GM23248 (cell line): ENCODE measurements around the gene COQ8B. TPM values are rescaled to one million over a fixed set of nuclear protein-coding genes. Genes with fewer than 3 reads are reported as not detected.
"Not testable (repeated sequence)": the region's sequence is repeated elsewhere in the genome, so short reads cannot be mapped to it uniquely, and the experiment has no call there.

Experiments used
- DNase-seq: peaks from one replicate; pipeline ENCODE4 v3.0.0-alpha.2; 2015
- H2AFZ ChIP-seq: fragments of 200-600 bp; sonication (generic); 2 replicates; pipeline ENCODE4 v1.6.1; 2016; ENCODE audit warnings: antibody characterized with exemption
- H3F3A ChIP-seq: fragments of 200-600 bp; sonication (generic); 2 replicates; pipeline ENCODE4 v1.6.1; 2016; ENCODE audit warnings: mild to moderate bottlenecking, antibody characterized with exemption, mixed run types; ENCODE audit not compliant: insufficient read depth
- H3K27ac ChIP-seq: fragments of 200-600 bp; sonication (generic); 2 replicates; pipeline ENCODE4 v1.5.1; 2016; ENCODE audit warnings: mild to moderate bottlenecking
- H3K27me3 ChIP-seq: fragments of 200-600 bp; sonication (generic); replicated peaks from 2 replicates; pipeline ENCODE4 v1.6.1; 2016; ENCODE audit warnings: mild to moderate bottlenecking; ENCODE audit not compliant: insufficient read depth
- H3K36me3 ChIP-seq: fragments of 200-600 bp; sonication (generic); 2 replicates; pipeline ENCODE4 v1.6.1; 2016; ENCODE audit warnings: low read depth, mild to moderate bottlenecking
- H3K4me1 ChIP-seq: fragments of 200-600 bp; sonication (generic); 2 replicates; pipeline ENCODE4 v1.6.1; 2016; ENCODE audit warnings: mild to moderate bottlenecking; ENCODE audit not compliant: insufficient read depth
- H3K4me2 ChIP-seq: fragments of 200-600 bp; sonication (generic); one replicate; pipeline ENCODE4 v1.6.1; 2016; ENCODE audit warnings: mild to moderate bottlenecking; ENCODE audit not compliant: unreplicated experiment
- H3K4me3 ChIP-seq: fragments of 200-600 bp; sonication (generic); 2 replicates; pipeline ENCODE4 v1.5.1; 2016; ENCODE audit warnings: mild to moderate bottlenecking
- H3K79me2 ChIP-seq: fragments of 200-600 bp; sonication (generic); 2 replicates; pipeline ENCODE4 v1.6.1; 2016; ENCODE audit warnings: mild to moderate bottlenecking; ENCODE audit not compliant: insufficient read depth
- H3K9ac ChIP-seq: fragments of 200-600 bp; sonication (generic); 2 replicates; pipeline ENCODE4 v1.6.1; 2016; ENCODE audit warnings: mild to moderate bottlenecking
- H3K9me2 ChIP-seq: fragments of 200-600 bp; sonication (generic); 2 replicates; pipeline ENCODE4 v1.6.1; 2016; ENCODE audit warnings: mixed run types, mild to moderate bottlenecking, moderate library complexity; ENCODE audit not compliant: insufficient read depth
- H3K9me3 ChIP-seq: fragments of 200-600 bp; sonication (generic); one replicate; pipeline ENCODE4 v1.6.1; 2017; ENCODE audit warnings: low read depth
- H4K20me1 ChIP-seq: fragments of 200-600 bp; sonication (generic); 2 replicates; pipeline ENCODE4 v1.6.0; 2016; ENCODE audit not compliant: insufficient read depth
- EZH2 ChIP-seq: fragments of 200-600 bp; sonication (generic); IDR thresholded peaks from 2 replicates; pipeline ENCODE4 v1.6.1; 2018; ENCODE audit warnings: antibody characterized with exemption, mild to moderate bottlenecking; ENCODE audit not compliant: insufficient read depth, poor library complexity, severe bottlenecking
- EZH2phosphoT487 ChIP-seq: fragments of 200-600 bp; sonication (generic); IDR thresholded peaks from 2 replicates; pipeline ENCODE4 v1.6.1; 2018; ENCODE audit warnings: antibody characterized with exemption, moderate library complexity, mild to moderate bottlenecking, low read depth; ENCODE audit not compliant: insufficient read depth
- WGBS, 2 experiments: methylation state at CpG; one replicate each; pipeline ENCODE4 v1.1.6; 2015 to 2017; ENCODE audit warnings: low lambda C conversion rate in 2 of 2, low coverage in 1 of 2; ENCODE audit errors: missing lambda C conversion rate in 2 of 2; 5-methylcytosine and 5-hydroxymethylcytosine counted together
- in situ Hi-C: fragments of 300-500 bp; cut with MboI; formaldehyde crosslinking; loops from 2 replicates; pipeline ENCODE4 v1.15.0; 2020
- polyA plus RNA-seq: library from polyadenylated mRNA; unstranded; fragments of >200 nt; fragmentation: Nextera tagmentation; extraction: Ambion mirVana; gene quantifications from 2 replicates; pipeline ENCODE4 v1.2.1, GENCODE V29; 2016
- total RNA-seq: library from RNA; depleted of rRNA; stranded (reverse); fragments of >200 nt; shearing (Covaris generic); gene quantifications from 2 replicates; pipeline ENCODE4 v1.2.3, GENCODE V29; 2014

The COQ8B gene
- total and polyA plus RNA-seq, 2 experiments from 2014 or later: 15.2 to 28.6 TPM

GRCh38 chr19:40737102-40737644, 20.5 kb upstream of the COQ8B start:
- Histone ChIP-seq H3K4me2 (no peak overlapping the region), H3F3A (peaks cover 31% of the 10 kb centered on the region), H3K36me3 (peaks cover 15% of the 10 kb centered on the region), H4K20me1 (no peaks in the 10 kb centered on the region), H2AFZ (no peak overlapping the region), H3K27me3 (no peaks in the 10 kb centered on the region), H3K27ac (no peak overlapping the region), H3K79me2 (no peaks in the 10 kb centered on the region), H3K9me2 (no peaks in the 10 kb centered on the region), H3K4me1 (peaks cover 16% of the 10 kb centered on the region), H3K4me3 (no peak overlapping the region), H3K9ac (no peak overlapping the region), H3K9me3 (no peaks in the 10 kb centered on the region)
- no peak for TF ChIP-seq EZH2phosphoT487
- TF ChIP-seq EZH2: no peak
- DNase-seq: no peak
- 55 to 59% methylated on average over 9 of the region's 9 CpGs for WGBS, 2 experiments
- in situ Hi-C loops: no loop called here

DNA sequence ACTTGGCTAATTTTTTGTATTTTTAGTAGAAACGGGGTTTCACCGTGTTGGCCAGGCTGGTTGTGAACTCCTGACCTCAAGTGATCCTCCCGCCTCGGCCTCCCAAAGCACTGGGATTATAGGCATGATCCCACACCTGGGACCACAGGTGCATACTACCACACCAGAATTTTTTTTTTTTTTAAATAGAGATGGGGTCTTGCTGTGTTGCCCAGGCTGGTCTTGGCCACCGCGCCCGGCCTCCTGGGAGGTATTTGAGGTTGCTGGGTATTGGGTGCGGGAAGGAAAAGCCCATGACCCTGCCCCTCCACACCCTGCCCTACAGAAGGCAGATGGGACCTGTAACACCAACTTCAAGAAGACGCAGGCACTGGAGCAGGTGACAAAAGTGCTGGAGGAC, 20.0 kb upstream of the COQ8B start:
- Histone ChIP-seq H4K20me1 (no peaks in the 10 kb centered on the region), H3F3A (peaks cover 31% of the 10 kb centered on the region), H3K9me3 (no peaks in the 10 kb centered on the region), H3K4me1 (peaks cover 16% of the 10 kb centered on the region), H3K4me2 (no peak overlapping the region), H2AFZ (no peak overlapping the region), H3K27me3 (no peaks in the 10 kb centered on the region), H3K79me2 (no peaks in the 10 kb centered on the region), H3K9me2 (no peaks in the 10 kb centered on the region), H3K9ac (no peak overlapping the region), H3K27ac (no peak overlapping the region), H3K36me3 (peaks cover 15% of the 10 kb centered on the region), H3K4me3 (no peak overlapping the region)
- WGBS, 2 experiments: 91 to 92% methylated on average over 9 of the region's 9 CpGs
- TF ChIP-seq EZH2phosphoT487 (no peak), EZH2 (no peak)
- in situ Hi-C loops: no loop called here
- no peak for DNase-seq

- Histone ChIP-seq H3F3A (peaks cover 20% of the 10 kb centered on the region), H3K9me2 (no peaks in the 10 kb centered on the region), H2AFZ (no peak overlapping the region), H3K4me3 (no peak overlapping the region), H3K9ac (no peak overlapping the region), H3K79me2 (no peaks in the 10 kb centered on the region), H3K4me2 (no peak overlapping the region), H4K20me1 (no peaks in the 10 kb centered on the region), H3K27ac (no peak overlapping the region), H3K4me1 (peaks cover 5% of the 10 kb centered on the region), H3K27me3 (no peaks in the 10 kb centered on the region), H3K9me3 (no peaks in the 10 kb centered on the region), H3K36me3 (peaks cover 25% of the 10 kb centered on the region)
- no peak for DNase-seq
- TF ChIP-seq EZH2 (no peak), EZH2phosphoT487 (no peak)
- in situ Hi-C loops: no loop called here
- WGBS, 2 experiments: 95% methylated on average over 11 of the region's 11 CpGs
Measured at GRCh38 chr19:40735013-40735771, 18.5 kb upstream of the COQ8B start.

- in situ Hi-C loops: no loop called here
- no peaks in the 10 kb centered on the region for H3K9me2 ChIP-seq
- 92 to 95% methylated on average over 13 of the region's 13 CpGs for WGBS, 2 experiments
- TF ChIP-seq EZH2phosphoT487 (no peak), EZH2 (no peak)
- no peaks in the 10 kb centered on the region for H3K9me3 ChIP-seq
- H3K4me2 ChIP-seq: no peak overlapping the region
- H3K9ac ChIP-seq: no peak overlapping the region
- no peaks in the 10 kb centered on the region for H3K79me2 ChIP-seq
- H3K27me3 ChIP-seq: no peaks in the 10 kb centered on the region
- no peak overlapping the region for H3K27ac ChIP-seq
- peaks cover 33% of the 10 kb centered on the region for H3K36me3 ChIP-seq
- no peak for DNase-seq
- no peaks in the 10 kb centered on the region for H4K20me1 ChIP-seq
- 0 out of 2 replicates have a peak, but pooled peaks cover 3% of the 10 kb centered on the region for H3F3A ChIP-seq
- H3K4me1 ChIP-seq: no peaks in the 10 kb centered on the region
- H3K4me3 ChIP-seq: no peak overlapping the region
- H2AFZ ChIP-seq: no peak overlapping the region
Measured at GRCh38 chr19:40733149-40733548, 16.5 kb upstream of the COQ8B start.

DNA sequence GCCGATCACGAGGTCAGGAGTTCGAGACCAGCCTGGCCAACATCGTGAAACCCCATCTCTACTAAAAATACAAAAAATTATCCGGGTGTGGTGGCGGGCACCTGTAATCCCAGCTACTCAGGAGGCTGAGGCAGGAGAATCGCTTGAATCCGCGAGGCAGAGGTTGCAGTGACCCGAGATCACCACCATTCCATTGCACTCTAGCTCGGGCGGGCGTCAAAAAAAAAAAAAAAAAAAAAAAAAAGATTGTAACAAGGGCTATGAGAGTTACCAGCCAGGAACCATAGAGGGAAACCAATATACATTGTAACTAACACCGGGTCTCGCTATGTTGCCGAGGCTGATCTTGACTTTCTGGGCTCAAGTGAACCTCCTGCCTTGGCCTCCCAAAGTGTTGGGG, 15.6 kb upstream of the COQ8B start:
- H2AFZ ChIP-seq, H3F3A ChIP-seq, H3K27ac ChIP-seq, H3K4me3 ChIP-seq, H3K9me2 ChIP-seq, DNase-seq, H3K4me2 ChIP-seq, H3K9me3 ChIP-seq, H3K4me1 ChIP-seq, in situ Hi-C loops, H4K20me1 ChIP-seq, H3K79me2 ChIP-seq, H3K9ac ChIP-seq, H3K27me3 ChIP-seq: not testable (repeated sequence)
- H3K36me3 ChIP-seq: peaks cover 40% of the 10 kb centered on the region
- WGBS, 2 experiments: 91 to 93% methylated on average over 16 of the region's 16 CpGs

- H2AFZ ChIP-seq, H3K9ac ChIP-seq, H3K9me3 ChIP-seq, H3K4me3 ChIP-seq, H3K27ac ChIP-seq, H4K20me1 ChIP-seq, in situ Hi-C loops, H3F3A ChIP-seq, H3K27me3 ChIP-seq, DNase-seq, H3K9me2 ChIP-seq, H3K4me1 ChIP-seq, H3K4me2 ChIP-seq: not testable (repeated sequence)
- Histone ChIP-seq H3K36me3 (peaks cover 55% of the 10 kb centered on the region), H3K79me2 (peaks cover 19% of the 10 kb centered on the region)
- WGBS, 2 experiments: 83 to 91% methylated on average over 5 of the region's 5 CpGs
Measured at GRCh38 chr19:40730065-40730464, 13.4 kb upstream of the COQ8B start.
